NCI-H524 (cell line): ENCODE measurements around the gene SS18.

Source experiments
- DNase-seq, 2 experiments: peaks; one replicate each; lab custom pipeline; 2025; lab: John Stamatoyannopoulos, UW

SS18 gene

DNA sequence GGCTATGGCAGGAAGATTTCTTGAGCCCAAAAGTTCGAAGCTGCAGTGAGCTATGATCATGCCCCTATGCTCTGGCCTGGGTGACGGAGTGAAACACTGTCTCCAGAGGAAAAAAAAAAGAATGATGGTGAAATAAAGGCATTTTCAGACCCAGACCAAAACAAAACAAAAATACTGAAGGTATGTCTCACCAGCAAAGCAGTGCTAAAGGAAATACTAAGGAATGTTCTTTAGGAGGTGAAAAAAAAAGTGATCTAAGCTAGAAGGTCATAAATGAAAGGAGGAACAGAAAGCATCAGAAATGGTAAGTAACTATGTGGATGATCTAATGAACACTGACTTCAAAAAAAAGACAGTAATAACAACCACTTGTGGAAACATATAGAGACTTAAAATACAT is 18.7 kb downstream of the SS18 start:
- no peak for DNase-seq

DNA sequence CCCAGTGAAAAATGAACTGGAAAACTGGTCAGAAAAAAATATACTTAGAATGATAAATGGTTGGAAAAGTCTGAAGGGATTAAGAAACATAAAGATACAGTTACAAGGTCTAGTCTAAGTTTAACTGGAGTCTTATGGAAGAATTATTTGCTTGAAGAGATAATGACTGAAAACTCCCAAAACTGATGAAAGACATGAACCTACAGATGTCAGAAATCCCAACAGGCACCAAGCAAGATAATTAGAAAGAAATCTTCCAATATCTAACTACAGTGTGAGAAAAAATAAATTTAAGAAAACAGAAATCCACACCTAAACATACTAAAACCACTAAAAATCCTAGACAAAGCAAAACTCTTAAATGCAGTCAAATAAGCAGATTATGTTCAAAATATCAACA is 19.4 kb downstream of the SS18 start:
- DNase-seq: no peak

DNA sequence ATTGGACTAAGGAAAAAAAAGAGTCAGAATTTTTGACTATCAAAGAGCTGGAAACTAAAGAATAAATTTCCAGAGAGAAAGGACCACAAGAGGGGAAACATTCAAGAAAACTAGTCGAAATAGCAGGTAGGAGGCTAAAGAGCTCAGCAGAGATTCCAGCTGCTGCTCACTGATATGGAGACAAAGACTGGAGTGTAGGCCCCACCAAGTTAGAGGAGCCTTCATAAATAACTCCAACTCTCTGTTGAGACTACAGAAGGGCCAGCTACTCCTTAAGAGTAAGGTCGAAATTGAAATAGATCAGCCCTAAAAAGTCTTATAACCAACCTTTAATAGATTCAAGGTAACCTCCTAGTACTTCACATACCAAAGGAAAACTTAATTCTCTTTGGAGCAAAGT is 31.1 kb downstream of the SS18 start:
- no peak for DNase-seq

DNA sequence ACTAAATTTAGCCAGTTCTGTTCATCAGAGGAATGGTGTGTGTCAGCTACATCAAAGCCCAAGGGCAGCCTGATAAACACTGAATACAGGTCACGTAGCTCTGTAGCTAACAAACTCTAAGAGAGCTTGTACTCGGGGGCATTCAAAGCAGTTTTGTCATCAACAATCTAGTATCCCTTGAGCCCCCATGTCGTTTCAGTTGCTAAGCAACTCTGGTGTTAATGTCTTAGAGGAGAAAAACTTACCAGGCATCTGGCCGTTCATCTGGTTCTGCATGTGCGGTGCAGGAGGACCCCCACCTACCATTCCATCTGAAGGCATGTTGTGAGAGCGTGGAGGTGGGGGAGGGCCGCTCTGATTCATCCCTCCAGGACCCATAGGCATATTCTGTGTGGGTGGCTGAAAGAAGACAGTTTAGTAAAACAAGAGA is 33.1 kb downstream of the SS18 start:
- DNase-seq: peak in 1 of 2 experiments; percentile 17

DNA sequence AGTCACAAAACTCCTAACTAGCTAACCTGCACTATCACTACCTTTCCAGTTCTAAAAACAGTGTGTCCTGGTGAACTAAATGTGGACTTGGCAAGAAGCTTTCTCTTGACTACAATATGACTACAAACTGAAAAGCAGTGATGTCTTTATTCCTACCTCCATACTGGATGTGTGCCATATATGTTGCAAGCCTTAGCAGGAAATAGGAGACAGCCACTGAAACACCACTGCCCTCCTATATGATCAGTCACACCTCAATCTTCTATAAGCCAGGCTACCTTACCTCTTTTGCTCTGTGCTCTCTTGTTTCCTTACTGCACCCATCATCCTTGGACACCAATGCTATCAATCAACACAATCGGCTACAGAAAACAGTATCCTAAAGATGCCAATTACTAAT is 34.1 kb downstream of the SS18 start:
- no peak for DNase-seq

DNA sequence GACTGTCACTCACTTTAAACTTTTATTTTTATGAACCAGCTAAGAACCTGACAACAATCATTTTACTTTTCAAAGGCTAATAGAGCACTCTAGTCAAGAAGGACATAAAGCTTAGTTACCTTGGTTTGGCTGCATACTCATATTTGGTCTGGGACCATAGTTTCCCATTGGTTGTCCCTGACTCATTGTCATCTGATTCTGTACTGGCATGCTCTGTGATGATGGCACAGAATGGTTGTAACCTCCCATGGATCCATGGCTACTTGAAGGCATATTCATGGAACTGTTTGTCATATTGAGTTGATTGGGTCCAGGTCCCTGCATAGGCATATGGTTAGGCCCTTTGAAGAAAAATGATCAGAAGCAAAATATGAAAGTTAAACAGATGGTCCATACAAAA is 37.9 kb downstream of the SS18 start:
- DNase-seq: no peak

DNA sequence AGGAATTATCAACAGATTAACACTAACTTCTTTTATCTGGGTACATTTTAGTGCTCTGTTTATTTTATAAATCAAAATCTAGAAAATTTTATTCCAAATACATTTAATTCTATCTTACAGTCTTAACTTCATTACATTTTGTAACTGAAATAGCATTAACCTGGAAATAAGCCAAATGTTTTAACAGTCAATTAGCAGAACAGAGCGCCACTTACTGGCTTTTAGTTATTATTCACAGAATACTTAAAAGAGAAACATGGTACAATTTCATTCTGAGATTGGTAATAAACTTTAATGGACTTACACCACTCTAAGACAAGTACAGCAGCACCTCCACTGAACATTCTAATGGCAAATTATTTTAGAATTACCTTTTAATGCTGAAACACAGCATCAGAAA is 38.6 kb downstream of the SS18 start:
- DNase-seq: peak in 1 of 2 experiments; percentile 17

- DNase-seq: no peak
Observed at GRCh38 chr18:26046419-26047077, 43.9 kb downstream of the SS18 start.

- DNase-seq: no peak
Observed at GRCh38 chr18:26044807-26045206, 45.6 kb downstream of the SS18 start.

DNA sequence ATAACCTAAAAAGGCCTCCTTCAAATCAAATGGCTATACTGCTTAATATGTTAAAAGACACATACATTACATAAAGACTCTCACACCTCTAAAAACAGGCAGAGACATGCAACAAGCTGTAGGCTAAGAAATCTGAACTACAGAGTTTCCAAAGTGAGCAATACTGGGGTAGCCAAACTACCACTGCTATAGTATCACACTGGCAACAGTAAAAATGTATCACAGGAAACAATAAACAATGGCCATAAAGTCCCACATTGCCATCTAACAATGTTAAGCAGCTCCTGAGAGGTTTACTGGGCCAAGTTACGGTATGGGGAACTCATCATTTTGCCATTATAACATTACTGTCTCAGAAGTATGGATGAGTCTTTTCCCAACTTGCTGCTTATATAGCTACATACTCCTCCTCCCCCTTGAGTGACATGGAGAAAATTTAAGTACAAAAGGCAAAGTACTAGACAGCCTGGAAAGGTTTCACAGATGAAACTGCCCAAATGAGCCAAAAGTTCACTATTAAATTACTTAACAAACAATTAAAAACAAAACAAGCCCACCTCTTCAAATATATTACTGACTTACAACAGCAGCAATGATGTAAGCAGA is 50.3 kb downstream of the SS18 start:
- DNase-seq: no peak

DNA sequence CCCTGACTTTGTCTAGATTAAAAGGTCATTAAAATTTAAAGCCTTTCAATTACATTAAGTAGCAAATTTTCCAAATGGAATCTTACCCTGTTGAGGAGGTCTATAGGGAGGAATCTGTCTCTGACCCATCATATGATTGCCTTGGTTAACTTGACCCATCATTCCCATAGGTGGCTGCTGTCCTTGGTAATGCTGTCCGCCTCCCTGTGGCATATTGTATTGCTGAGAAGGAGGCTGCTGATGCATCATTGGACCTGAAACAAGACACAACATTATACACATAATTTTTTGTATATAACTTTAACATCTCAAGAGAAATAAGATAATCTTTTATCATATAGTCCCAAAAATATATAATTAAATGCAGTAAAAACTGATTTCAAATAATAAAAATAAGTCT is 51.2 kb downstream of the SS18 start:
- no peak for DNase-seq

DNA sequence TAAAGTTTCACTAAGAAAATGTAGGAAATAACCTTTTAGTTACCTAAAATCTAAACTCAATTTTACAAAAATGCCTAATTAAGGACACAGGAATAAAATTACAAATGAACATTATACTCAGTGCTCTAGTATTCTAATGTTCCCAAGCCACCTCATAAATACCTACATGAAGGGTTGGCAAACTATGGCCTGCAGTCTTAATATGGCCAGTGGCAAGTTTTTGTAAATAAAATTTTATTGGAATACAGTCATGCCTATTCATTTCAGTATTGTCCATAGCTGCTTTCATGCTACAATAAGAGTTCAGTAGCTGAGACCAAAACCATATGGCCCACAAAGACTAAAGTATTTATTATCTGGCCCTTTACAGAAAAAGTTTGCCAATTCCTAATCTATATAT is 53.8 kb downstream of the SS18 start:
- no peak for DNase-seq

GRCh38 chr18:26034850-26035497 is 55.4 kb downstream of the SS18 start:
- DNase-seq: no peak

DNA sequence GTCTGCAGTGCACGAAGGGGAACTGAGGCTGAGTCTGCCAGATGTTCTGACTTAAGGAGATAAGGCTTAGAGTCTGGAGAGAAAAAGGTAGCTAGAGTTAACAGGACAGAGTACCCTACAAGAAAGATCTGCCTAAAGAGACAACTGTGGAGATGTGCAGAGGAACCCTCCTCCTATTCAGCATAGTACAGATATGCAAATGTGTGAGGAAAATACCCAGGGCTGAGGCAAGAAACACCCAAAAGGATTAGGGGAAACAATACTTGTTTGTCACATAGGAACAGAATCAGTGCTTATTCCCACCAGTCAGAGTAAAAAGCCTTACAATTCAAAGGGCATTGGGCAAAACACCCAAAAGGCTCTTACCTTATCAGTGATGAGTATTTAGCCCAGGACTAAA is 67.8 kb downstream of the SS18 start:
- no peak for DNase-seq

DNA sequence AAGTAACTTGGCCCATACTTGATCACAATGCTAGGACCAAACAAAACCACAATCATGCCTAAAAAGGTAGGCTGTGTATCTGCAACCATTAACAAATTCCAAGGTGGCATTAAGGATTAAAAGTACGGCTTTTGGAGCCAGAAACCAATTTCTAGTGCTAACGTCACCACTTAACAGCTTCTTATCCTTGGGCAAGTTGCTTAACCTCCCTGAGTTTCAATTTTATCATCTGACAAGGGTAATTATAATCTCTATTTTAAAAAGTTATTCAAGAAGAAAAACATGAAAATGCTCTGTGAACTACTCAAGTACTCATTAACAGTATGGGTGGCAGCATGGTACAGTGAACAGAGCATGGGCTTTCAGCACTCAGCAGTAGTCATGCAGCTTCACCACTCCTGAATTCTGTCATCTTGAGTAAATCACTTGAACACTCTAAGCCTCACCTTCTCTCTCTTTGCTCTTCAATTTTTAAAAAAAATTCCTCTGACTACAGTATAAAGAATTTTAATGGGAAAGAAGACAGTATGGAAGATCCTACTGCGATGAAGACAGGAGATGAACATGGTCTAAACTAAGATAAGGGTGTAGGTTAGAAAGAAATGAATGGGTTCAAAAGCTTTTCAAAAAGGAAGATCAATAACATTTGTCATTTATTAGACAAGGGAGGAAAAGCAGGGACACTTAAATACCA is 69.2 kb downstream of the SS18 start:
- DNase-seq: no peak

DNA sequence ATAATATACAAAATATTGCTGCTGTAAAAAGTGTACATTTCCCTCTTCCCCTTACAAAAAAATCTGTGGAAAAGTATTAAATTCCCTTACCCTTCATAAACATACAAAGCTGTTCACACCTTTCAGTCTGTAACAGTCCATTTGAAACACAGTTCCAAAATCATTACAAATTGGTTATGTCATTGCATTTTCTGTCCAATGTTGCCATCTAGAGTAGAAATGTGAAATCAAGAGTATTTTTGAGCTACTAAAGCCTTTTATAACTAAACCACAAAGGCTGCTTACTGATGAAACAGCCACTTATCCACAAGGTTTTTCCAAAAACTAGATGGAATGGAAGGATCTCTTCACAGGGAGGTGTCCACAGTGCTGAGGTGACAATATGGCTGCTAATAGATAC is 72.5 kb downstream of the SS18 start:
- peak in 1 of 2 experiments; percentile 53 for DNase-seq

DNA sequence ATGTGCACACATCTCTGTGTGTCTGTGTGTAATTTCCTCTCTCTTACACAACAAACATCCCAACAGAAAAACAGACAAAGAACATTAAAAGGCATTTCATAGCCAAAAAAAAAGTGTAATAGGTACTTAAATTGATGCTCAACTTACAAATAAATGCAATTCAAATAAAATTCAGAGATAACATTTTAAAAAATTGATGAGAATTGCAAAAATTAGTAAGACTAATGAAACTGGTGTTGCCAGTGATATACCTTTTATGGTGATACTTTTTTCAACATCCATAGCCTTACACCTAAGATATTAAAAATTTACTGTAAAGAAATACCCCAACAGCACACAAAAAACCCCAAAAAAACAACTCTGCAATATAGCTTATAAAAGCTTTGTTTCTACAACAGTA is 76.0 kb downstream of the SS18 start:
- no peak for DNase-seq

GRCh38 chr18:26008619-26009018 is 81.8 kb downstream of the SS18 start:
- DNase-seq: no peak

DNA sequence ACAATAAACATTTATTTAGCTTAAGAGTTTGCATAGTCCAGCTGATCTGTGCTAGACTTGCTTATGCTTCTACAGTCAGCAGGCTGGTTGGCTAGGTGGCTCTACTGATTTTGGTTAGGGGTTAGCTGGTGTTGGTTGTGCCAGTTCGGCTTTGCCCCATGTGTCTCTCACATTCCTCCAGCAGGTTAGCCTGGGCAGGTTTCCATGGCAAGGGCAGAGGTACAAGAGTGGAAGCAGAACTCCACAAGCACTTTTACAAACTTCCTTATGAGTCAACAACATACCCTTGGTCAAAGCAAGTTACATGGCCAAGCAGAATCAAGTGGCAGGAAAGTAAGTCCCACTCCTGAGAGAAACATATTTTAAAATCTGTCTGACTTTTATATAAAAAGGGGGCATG is 82.3 kb downstream of the SS18 start:
- DNase-seq: no peak

GRCh38 chr18:26005950-26006349 is 84.5 kb downstream of the SS18 start:
- no peak for DNase-seq

DNA sequence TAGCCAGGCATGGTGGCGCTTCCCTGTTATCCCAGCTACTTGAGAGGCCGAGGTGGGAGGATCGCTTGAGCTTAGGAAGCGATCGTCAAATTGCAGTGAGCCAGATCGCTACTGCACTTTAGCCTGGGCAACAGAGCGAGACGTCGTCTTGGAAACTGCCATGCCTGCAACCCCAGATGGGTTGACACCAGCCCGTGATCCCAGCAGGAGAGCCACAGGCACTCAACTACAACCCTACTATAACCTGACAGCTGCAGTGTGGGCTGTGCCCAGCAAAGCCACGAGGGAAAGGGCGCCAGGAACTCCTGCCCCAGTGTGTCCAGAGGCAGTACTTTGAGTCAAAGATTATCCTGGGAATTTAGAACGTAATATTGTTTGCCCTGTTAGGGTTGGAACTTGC is 85.6 kb downstream of the SS18 start:
- DNase-seq: no peak

DNA sequence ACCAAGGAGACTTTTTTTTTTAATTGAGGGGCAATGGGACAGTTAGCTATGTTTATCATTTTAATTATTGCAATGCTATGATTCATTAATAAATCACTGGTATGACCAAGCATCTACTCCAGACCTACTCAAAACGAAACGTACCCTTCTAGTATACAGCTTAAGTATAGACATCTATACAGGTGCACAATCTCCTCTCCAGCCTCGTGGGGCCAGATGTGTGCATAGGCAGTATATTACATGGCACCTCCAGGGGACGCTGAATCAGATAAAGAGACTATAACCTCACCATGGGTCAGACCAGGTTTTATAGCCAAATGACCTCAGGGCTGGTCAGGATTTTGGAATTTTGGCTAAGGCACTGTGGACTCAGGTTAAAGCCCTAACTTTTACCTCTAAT is 86.6 kb downstream of the SS18 start:
- no peak for DNase-seq

- no peak for DNase-seq
Observed at GRCh38 chr18:26003356-26003755, 87.1 kb downstream of the SS18 start.
